Measurements from ENCODE around the gene PLPPR1. TPM values are rescaled to one million over a fixed set of nuclear protein-coding genes. Genes with fewer than 3 reads are reported as not detected.

PLPPR1 gene
- total RNA-seq, 4 donors from 2014 or later, result 0.47 to 0.57 TPM; not detected in 2

DNA sequence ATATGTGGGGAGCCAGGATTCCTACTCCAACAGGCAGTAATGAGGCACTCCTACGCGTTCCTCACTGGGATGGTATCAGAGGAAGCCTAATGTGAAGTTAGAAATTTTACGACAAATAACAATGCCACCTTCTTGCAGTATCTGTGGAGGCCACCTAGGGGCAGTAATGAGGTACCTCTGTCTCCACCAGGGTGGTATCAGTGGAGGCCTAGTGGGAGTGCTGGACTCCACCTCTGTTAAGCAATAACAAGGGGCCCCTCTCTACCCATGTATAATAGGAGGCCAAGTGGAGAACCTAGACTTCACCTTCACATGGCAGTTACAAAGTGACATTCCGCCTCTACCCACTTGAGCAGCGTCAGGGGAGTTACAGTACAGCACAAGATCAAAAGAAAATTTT is 147.9 kb downstream of the PLPPR1 start:
- H3K9me3 ChIP-seq, result no peaks in the 10 kb centered on the region
- H3K27me3 ChIP-seq, result no peaks in the 10 kb centered on the region
- DNase-seq, result no peak
- WGBS, 2 donors, result 86 to 93% methylated on average over 3 to 5 of the region's 5 CpGs
- H3K36me3 ChIP-seq, result no peaks in the 10 kb centered on the region
- TF ChIP-seq POLR2A (IDR thresholded peaks at IDR 0.05), result no peak
- TF ChIP-seq, protein P1, sequence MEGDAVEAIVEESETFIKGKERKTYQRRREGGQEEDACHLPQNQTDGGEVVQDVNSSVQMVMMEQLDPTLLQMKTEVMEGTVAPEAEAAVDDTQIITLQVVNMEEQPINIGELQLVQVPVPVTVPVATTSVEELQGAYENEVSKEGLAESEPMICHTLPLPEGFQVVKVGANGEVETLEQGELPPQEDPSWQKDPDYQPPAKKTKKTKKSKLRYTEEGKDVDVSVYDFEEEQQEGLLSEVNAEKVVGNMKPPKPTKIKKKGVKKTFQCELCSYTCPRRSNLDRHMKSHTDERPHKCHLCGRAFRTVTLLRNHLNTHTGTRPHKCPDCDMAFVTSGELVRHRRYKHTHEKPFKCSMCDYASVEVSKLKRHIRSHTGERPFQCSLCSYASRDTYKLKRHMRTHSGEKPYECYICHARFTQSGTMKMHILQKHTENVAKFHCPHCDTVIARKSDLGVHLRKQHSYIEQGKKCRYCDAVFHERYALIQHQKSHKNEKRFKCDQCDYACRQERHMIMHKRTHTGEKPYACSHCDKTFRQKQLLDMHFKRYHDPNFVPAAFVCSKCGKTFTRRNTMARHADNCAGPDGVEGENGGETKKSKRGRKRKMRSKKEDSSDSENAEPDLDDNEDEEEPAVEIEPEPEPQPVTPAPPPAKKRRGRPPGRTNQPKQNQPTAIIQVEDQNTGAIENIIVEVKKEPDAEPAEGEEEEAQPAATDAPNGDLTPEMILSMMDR (IDR thresholded peaks at IDR 0.05), result no peak
- no peaks in the 10 kb centered on the region for H3K4me1 ChIP-seq
- no peak overlapping the region for H3K4me3 ChIP-seq
- no peak overlapping the region for H3K27ac ChIP-seq
- intact Hi-C loops (cut with DNase I), result no loop called here

DNA sequence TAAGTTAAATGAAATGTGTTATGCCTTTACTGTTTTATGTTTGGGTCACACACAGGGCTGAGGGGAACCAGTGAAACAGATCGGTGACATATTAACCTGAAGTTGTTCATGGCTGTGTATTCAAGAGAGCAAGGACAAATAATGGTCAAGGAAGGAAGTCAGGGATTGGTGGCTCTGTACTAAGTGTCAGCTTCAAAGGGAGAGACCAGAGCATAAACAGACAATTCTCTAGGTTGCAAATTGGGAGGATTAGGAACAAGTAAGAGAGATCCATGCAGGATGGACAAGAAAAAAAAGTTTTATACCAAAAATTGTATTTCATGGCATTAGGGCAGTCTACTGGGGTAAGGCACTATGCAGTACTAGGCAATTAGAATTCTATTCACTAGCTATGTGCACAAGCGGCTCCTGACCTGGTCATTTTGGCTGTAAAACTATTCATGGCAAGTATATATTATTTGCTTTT is 156.3 kb downstream of the PLPPR1 start:
- H3K36me3 ChIP-seq, result no peaks in the 10 kb centered on the region
- H3K27ac ChIP-seq, result no peak overlapping the region
- no peak for DNase-seq
- H3K9me3 ChIP-seq, result no peaks in the 10 kb centered on the region
- TF ChIP-seq, protein P1 (IDR thresholded peaks at IDR 0.05), result no peak
- TF ChIP-seq POLR2A (IDR thresholded peaks at IDR 0.05), result no peak
- H3K27me3 ChIP-seq, result no peaks in the 10 kb centered on the region
- WGBS, 2 donors, result 60 to 62% methylated on average over 2 of the region's 2 CpGs
- intact Hi-C loops (cut with DNase I), result no loop called here
- H3K4me3 ChIP-seq, result no peak overlapping the region
- no peaks in the 10 kb centered on the region for H3K4me1 ChIP-seq

DNA sequence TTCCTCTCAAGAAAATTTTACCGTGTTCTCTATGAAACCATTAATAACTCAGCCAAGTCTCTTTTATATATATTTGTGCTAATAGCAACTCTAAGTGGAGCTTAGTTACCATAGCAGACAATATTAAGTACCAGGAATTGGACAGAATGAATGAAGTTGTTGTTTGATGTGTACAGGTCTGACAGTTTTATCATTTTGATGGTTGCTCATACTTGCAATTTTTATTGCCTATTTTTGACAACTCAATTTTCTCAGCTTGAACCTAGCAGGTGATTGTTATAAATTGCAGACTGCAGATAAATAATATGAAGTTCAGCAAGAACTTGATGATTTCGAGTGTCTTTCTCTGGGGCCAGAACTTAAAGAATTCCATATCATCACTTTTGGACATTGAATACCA is 163.2 kb downstream of the PLPPR1 start:
- intact Hi-C loops (cut with DNase I), result no loop called here
- DNase-seq, result no peak
- Histone ChIP-seq H3K27me3 (no peaks in the 10 kb centered on the region), H3K4me1 (no peaks in the 10 kb centered on the region), H3K9me3 (no peaks in the 10 kb centered on the region), H3K27ac (no peak overlapping the region), H3K4me3 (no peak overlapping the region), H3K36me3 (no peaks in the 10 kb centered on the region)
- 69 to 77% methylated on average over 2 of the region's 2 CpGs for WGBS, 2 donors
- TF ChIP-seq, protein P1 (IDR thresholded peaks at IDR 0.05), result no peak
- no peak for TF ChIP-seq POLR2A (IDR thresholded peaks at IDR 0.05)

DNA sequence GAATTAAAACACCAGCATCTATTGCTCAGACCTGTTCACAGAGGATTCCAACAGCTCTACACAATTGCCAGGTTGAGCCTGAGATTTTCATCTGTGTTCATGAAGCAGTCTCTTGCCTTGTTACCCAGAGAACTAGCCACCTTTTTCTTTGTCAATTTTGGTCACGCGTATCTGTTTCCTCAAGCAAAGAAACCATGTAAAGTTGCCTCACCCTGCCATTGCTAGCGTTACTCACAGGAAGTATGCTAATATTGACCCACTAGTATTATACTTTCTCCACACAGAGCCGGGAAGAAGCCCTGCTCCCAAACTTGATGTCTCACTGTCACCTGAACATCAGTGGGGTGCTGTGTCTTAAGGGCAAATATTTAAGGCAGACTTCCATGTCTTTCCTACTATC is 168.5 kb downstream of the PLPPR1 start:
- Histone ChIP-seq H3K9me3 (no peaks in the 10 kb centered on the region), H3K27ac (no peak overlapping the region), H3K27me3 (no peaks in the 10 kb centered on the region), H3K4me1 (no peaks in the 10 kb centered on the region), H3K4me3 (no peak overlapping the region), H3K36me3 (no peaks in the 10 kb centered on the region)
- WGBS, 2 donors, result 58 to 77% methylated on average over 4 of the region's 4 CpGs
- intact Hi-C loops (cut with DNase I), result no loop called here
- DNase-seq, result no peak
- TF ChIP-seq, protein P1 (IDR thresholded peaks at IDR 0.05), result no peak
- no peak for TF ChIP-seq POLR2A (IDR thresholded peaks at IDR 0.05)

DNA sequence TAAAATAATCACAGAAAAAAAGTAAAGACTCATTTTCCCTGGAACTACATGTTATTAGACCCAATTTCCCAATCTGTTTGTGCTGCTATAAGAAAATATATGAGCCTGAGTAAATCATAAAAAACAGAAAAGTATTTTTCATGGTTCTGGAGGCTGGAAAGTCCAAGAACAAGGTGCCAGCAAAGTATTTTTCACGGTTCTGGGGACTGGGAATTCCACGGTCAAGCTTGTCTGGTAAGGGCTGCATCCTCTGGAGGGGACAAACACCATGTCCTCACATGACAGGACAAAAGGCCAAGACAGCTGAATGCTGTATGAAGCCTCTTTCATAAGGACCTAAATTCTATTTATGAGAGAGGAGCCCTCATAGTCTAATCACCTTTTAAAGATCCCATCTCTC is 172.3 kb downstream of the PLPPR1 start:
- DNase-seq, result no peak
- Histone ChIP-seq H3K4me1 (no peaks in the 10 kb centered on the region), H3K27me3 (no peaks in the 10 kb centered on the region), H3K4me3 (no peak overlapping the region), H3K36me3 (no peaks in the 10 kb centered on the region), H3K9me3 (no peaks in the 10 kb centered on the region), H3K27ac (no peak overlapping the region)
- TF ChIP-seq POLR2A (IDR thresholded peaks at IDR 0.05), result no peak
- TF ChIP-seq, protein P1 (IDR thresholded peaks at IDR 0.05), result no peak
- intact Hi-C loops (cut with DNase I), result no loop called here
- WGBS, 2 donors, result 64 to 66% methylated on average over 2 of the region's 2 CpGs
